DOHH2 (cell line): Measurements from ENCODE around the gene OCIAD2.

ENCODE experiments used
- EZH2phosphoT487 ChIP-seq: fragments of 200-600 bp; sonication (generic); IDR thresholded peaks from 2 replicates; pipeline ENCODE4 v1.6.1; 2017; ENCODE audit warnings: borderline replicate concordance, mild to moderate bottlenecking, antibody characterized with exemption, low read length, moderate library complexity, mixed read lengths
- TF ChIP-seq, protein P1 (sequence below): fragments of 200-600 bp; sonication (generic); IDR thresholded peaks from one replicate; pipeline ENCODE4 v1.5.1; 2014; ENCODE audit warnings: antibody characterized with exemption, mild to moderate bottlenecking, low read depth, low read length; ENCODE audit not compliant: poor library complexity, severe bottlenecking

DNA sequence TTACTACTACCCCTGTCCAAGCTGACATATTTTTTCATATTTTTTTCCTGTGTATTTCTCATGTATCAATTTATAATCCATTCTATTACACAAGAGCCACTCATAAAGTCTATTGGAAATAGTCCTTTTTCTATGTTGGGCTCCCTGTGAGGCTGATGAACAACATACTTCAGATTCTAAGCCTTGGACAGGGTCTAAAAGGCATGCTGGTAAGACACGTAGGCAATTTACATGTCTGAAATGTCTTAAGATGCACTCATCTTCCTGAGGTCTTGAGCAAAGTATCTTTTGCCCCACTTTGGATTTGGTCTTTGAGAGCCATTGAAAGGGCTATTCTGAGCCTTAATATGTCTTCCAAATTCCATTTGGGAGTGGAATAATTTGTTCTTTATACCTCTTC is 43.9 kb downstream of the OCIAD2 start:
- TF ChIP-seq, protein P1, sequence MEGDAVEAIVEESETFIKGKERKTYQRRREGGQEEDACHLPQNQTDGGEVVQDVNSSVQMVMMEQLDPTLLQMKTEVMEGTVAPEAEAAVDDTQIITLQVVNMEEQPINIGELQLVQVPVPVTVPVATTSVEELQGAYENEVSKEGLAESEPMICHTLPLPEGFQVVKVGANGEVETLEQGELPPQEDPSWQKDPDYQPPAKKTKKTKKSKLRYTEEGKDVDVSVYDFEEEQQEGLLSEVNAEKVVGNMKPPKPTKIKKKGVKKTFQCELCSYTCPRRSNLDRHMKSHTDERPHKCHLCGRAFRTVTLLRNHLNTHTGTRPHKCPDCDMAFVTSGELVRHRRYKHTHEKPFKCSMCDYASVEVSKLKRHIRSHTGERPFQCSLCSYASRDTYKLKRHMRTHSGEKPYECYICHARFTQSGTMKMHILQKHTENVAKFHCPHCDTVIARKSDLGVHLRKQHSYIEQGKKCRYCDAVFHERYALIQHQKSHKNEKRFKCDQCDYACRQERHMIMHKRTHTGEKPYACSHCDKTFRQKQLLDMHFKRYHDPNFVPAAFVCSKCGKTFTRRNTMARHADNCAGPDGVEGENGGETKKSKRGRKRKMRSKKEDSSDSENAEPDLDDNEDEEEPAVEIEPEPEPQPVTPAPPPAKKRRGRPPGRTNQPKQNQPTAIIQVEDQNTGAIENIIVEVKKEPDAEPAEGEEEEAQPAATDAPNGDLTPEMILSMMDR = no peak
- TF ChIP-seq EZH2phosphoT487 = no peak
